ENCODE results near the gene TMSB10.

- TF ChIP-seq CTCF (IDR thresholded peaks at IDR 0.05) (no peak), POLR2A (IDR thresholded peaks at IDR 0.05) (no peak), EP300 (IDR thresholded peaks at IDR 0.05) (no peak), POLR2AphosphoS5 (IDR thresholded peaks at IDR 0.05) (no peak)
Measured at GRCh38 chr2:84908948-84909713, 3.7 kb downstream of the TMSB10 start.

Measured in stomach (tissue), 4 donors.